ENCODE results near the gene CREB5. TPM values are rescaled to one million over a fixed set of nuclear protein-coding genes. Genes with fewer than 3 reads are reported as not detected.

CREB5 gene
- total and polyA plus RNA-seq, 2 of the 13 experiments (the other 11 are each of a cell fraction or from before 2014, with no cell fraction given) = 0.38 to 0.71 TPM

- peaks cover 0 to 3% of the 10 kb centered on the region in 2 experiments; a peak in 1 of 5 replicates for H3K27me3 ChIP-seq (ENCODE audit: control insufficient read depth in 1 of 2, insufficient read depth in 2 of 2, low read length in 2 of 2)
- H3K4me1 ChIP-seq (ENCODE audit: insufficient read depth, low read length) = no peaks in the 10 kb centered on the region
- no peaks in the 10 kb centered on the region for H3K36me3 ChIP-seq (replicated peaks in 1 of 2; ENCODE audit: control insufficient read depth in 1 of 2, insufficient read depth in 2 of 2, low read length in 2 of 2)
- in situ Hi-C loops (cut with HindIII; ENCODE audit: extremely low pct_ligation_motif_present, low pct_unique_long_range_greater_than_20kb) (no loop called here), intact Hi-C loops (cut with micrococcal nuclease; ENCODE audit: unreplicated experiment) (no loop called here)
- H3K9me3 ChIP-seq (ENCODE audit: low read length) = no peaks in the 10 kb centered on the region
- BruUV-seq (replicated peaks) = no TSS peak
- 20% methylated on average over 1 of the region's 1 CpG for WGBS (ENCODE audit: low lambda C conversion rate)
- H2AFZ ChIP-seq (ENCODE audit: low read length) = no peak overlapping the region
- DNase-seq (ENCODE audit: low spot score) (no peak), ATAC-seq (no peak), FAIRE-seq (no peak)
- H3K4me2 ChIP-seq (ENCODE audit: low read depth, low read length) = no peak overlapping the region
- H3K9ac ChIP-seq (ENCODE audit: insufficient read depth, low read depth, low read length) = no peak overlapping the region
- H3K4me3 ChIP-seq (replicated peaks in 1 of 3; ENCODE audit: insufficient read depth in 1 of 3, low read depth in 2 of 3, low read length in 3 of 3) = no peak overlapping the region
- CTCF ChIA-PET (ENCODE audit: low intra/inter-chr PET ratio, low total read pairs) = no interaction called here
- no peaks in the 10 kb centered on the region for H3K79me2 ChIP-seq (ENCODE audit: insufficient read depth, low read length)
- H4K20me1 ChIP-seq (ENCODE audit: insufficient read depth, low read length) = no peaks in the 10 kb centered on the region
- H3K27ac ChIP-seq (ENCODE audit: extremely low read length, insufficient read depth, low read length) = no peak overlapping the region
- POLR2A ChIA-PET = no interaction called here
- TF ChIP-seq ZBTB38 (CRISPR knock-in tag; IDR thresholded peaks at IDR 0.05) (no peak), DDIT3 (CRISPR knock-in tag; IDR thresholded peaks at IDR 0.05) (no peak), TERF1 (CRISPR knock-in tag; IDR thresholded peaks at IDR 0.05) (no peak), SALL1 (CRISPR knock-in tag; IDR thresholded peaks at IDR 0.05) (no peak), PCBP2 (optimal IDR thresholded peaks at IDR 0.05; ENCODE audit: low read depth, low read length, poor library complexity, severe bottlenecking) (no peak), ARID2 (CRISPR knock-in tag; IDR thresholded peaks at IDR 0.05; ENCODE audit: borderline replicate concordance) (no peak), TBX2 (CRISPR knock-in tag; IDR thresholded peaks at IDR 0.05; ENCODE audit: borderline replicate concordance) (no peak), ZNF350 (CRISPR knock-in tag; IDR thresholded peaks at IDR 0.05; ENCODE audit: borderline replicate concordance, low read depth) (no peak), ZNF20 (CRISPR knock-in tag; IDR thresholded peaks at IDR 0.05) (no peak)
Measured at GRCh38 chr7:28762651-28763050, 350.3 kb downstream of the CREB5 start.
